Right lobe of liver (tissue), 4 donors: Measurements from ENCODE around the gene PFKFB4.

Experiments used
- CTCF ChIP-seq, 4 donors: fragments of 200-600 bp in 3 of 4; fragments of 450-650 bp in 1 of 4; IDR thresholded peaks; one replicate each; pipeline versions ENCODE4 v1.5.1 to v1.8.0; 2016 to 2022; ENCODE audit warnings: antibody characterized with exemption in 4 of 4, mild to moderate bottlenecking in 2 of 4
- POLR2A ChIP-seq: fragments of 450-650 bp; IDR thresholded peaks from one replicate; pipeline ENCODE4 v1.6.1; 2017; ENCODE audit warnings: antibody characterized with exemption, mild to moderate bottlenecking
- donor health status: DM: no; HTN: no; CAD: no.
- donor health status: DM: no; HTN: no; CAD: no.
- donor health status: DM: no; HTN: yes; CAD: no.

GRCh38 chr3:48544141-48544540 is 12.5 kb downstream of the PFKFB4 start:
- TF ChIP-seq POLR2A, result no peak
- TF ChIP-seq CTCF (IDR thresholded peaks at IDR 0.05), result no peak
